Naive thymus-derived CD8-positive, alpha-beta T cell (primary cell): Measurements from ENCODE around the gene TMEM273. TPM values are rescaled to one million over a fixed set of nuclear protein-coding genes. Genes with fewer than 3 reads are reported as not detected.
A peak's percentile ranks its signal among the peaks of the same experiment; 100 is the strongest.

Experiments
- ATAC-seq, 2 donors: fragments of 150-1000 bp; cut with Tn5 transposase in 1 of 2; sonication (Bioruptor Pico), chemical (Tn5 transposase) in 1 of 2; 1 replicate in 1 of 2; 2 replicates in 1 of 2; pipeline ENCODE4 v1.10.0; 2021; ENCODE audit warnings: mild to moderate bottlenecking in 2 of 2, moderate library complexity in 2 of 2
- POLR2A ChIA-PET: fragments of 350-600 bp; sonication (Branson Sonifier 250); formaldehyde crosslinking; loops from one replicate; lab custom pipeline; 2021; ENCODE audit warnings: antibody characterized with exemption; lab: Charles Lee
- DNase-seq, 10 donors: peaks; one replicate each; pipeline versions ENCODE4 v3.0.0 to v3.0.0-alpha.2; 2020 to 2022
- H3K27ac Mint-ChIP-seq, 10 donors: one replicate each; pipeline ENCODE4 v1.8.0; 2020 to 2022; ENCODE audit warnings: mild to moderate bottlenecking in 10 of 10, mixed read lengths in 10 of 10, moderate library complexity in 4 of 10, inconsistent platforms in 1 of 10
- H3K27me3 Mint-ChIP-seq, 5 donors: one replicate each; pipeline ENCODE4 v1.8.0; 2021 to 2022; ENCODE audit warnings: mixed read lengths in 5 of 5
- H3K36me3 Mint-ChIP-seq, 3 donors: one replicate each; pipeline ENCODE4 v1.8.0; 2020 to 2022; ENCODE audit warnings: mixed read lengths in 3 of 3, mild to moderate bottlenecking in 2 of 3, inconsistent platforms in 1 of 3
- H3K4me1 Mint-ChIP-seq, 4 donors: one replicate each; pipeline ENCODE4 v1.8.0; 2021 to 2022; ENCODE audit warnings: mixed read lengths in 4 of 4
- H3K4me3 Mint-ChIP-seq, 10 donors: one replicate each; pipeline ENCODE4 v1.8.0; 2020 to 2022; ENCODE audit warnings: mild to moderate bottlenecking in 10 of 10, mixed read lengths in 10 of 10, moderate library complexity in 6 of 10, inconsistent platforms in 1 of 10
- H3K9me3 Mint-ChIP-seq, 9 donors: one replicate each; pipeline ENCODE4 v1.8.0; 2020 to 2022; ENCODE audit warnings: mixed read lengths in 9 of 9, mild to moderate bottlenecking in 3 of 9, inconsistent platforms in 1 of 9, moderate library complexity in 1 of 9
- polyA plus RNA-seq, 3 donors: library from polyadenylated mRNA; unstranded; fragments of 300-500 nt; fragmentation: Illumina TruSeq; gene quantifications; one replicate each; pipeline ENCODE4 v1.2.3, GENCODE V29; 2021
- total RNA-seq, 8 experiments: library from RNA in 2 of 8; stranded (reverse) in 2 of 8; gene quantifications; one replicate each; pipeline ENCODE4 v1.2.3 and lab custom pipeline; 2021 to 2026

TMEM273 gene
- total and polyA plus RNA-seq, 5 experiments from 2014 or later, result 0.23 to 3.5 (median 0.83) TPM; not detected in 2

DNA sequence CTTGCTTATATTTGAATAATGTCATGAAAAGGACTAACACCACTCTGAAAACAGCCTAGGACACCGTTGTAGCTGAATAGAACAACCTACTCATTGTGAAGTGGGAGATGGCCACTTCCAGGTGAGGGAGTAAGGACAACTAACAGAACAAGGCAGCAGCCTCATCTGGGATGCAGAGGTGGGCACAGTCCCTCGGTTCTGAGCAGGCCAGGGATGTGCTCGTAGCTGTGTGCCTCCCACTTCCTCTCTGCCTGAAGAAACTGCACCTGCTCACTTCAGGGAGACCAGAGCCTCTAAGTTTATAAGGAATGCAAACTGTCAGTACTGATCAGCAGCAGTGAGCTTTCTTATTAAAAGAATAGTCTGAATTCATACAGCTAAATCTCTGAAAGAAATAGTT is 75.3 kb downstream of the TMEM273 start:
- Mint-ChIP-seq H3K27ac (no peak overlapping the region), H3K36me3 (no peaks in the 10 kb centered on the region), H3K27me3 (peaks cover 19 to 53% (median 22%) of the 10 kb centered on the region in 5 donors), H3K9me3 (no peaks in the 10 kb centered on the region), H3K4me1 (peaks cover 0 to 8% (median 3%) of the 10 kb centered on the region in 4 donors), H3K4me3 (no peak overlapping the region)
- POLR2A ChIA-PET, result no interaction called here
- no peak for DNase-seq
- ATAC-seq, result no peak

DNA sequence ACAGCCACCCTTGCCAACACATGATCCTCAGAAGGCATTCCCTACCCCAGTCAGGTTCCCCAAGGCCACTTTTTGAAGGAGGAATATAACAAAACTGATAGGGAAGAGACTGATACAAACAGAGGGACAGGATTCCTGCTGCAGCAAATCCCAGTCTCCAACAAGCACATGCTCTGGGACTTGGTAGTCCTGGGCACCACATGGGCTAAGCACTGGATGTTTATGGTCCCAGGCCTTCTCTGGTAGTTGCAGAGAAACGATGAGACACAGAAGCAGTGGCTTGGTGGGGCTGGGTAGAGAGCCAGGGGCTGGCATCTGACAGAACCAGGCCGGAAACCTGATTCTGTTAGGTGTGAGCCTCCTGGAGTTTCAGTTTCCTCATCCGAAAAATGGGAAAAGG is 76.1 kb downstream of the TMEM273 start:
- Mint-ChIP-seq H3K4me3 (no peak overlapping the region), H3K27ac (no peak overlapping the region), H3K4me1 (peaks cover 0 to 8% (median 3%) of the 10 kb centered on the region in 4 donors), H3K27me3 (peaks cover 19 to 48% (median 22%) of the 10 kb centered on the region in 5 donors), H3K9me3 (no peaks in the 10 kb centered on the region), H3K36me3 (no peaks in the 10 kb centered on the region)
- POLR2A ChIA-PET, result no interaction called here
- no peak for DNase-seq
- ATAC-seq, result no peak

DNA sequence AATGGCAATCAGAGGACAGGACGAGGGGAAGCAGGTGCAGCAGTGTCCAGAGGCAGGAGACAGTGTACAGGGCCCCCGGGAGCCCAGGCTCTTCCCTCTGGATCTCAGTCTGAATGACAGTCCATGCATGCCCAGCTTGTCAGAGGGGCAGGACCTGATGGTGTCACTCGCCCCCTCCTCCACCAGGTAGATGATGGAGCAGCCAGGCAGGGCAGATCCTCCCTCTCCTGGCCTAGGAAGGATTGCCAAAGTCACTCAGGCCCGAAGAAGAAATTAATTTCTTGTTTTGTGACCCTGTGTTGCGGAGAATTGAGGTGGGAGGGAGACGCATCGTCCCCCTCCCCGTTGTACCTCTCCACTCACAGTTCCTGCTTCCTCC is 76.9 kb downstream of the TMEM273 start:
- H3K27ac Mint-ChIP-seq, result no peak overlapping the region
- ATAC-seq, result no peak
- no peaks in the 10 kb centered on the region for H3K9me3 Mint-ChIP-seq
- H3K4me3 Mint-ChIP-seq, result no peak overlapping the region
- POLR2A ChIA-PET, result no interaction called here
- H3K27me3 Mint-ChIP-seq, result peaks cover 18 to 45% (median 21%) of the 10 kb centered on the region in 5 donors
- H3K36me3 Mint-ChIP-seq, result no peaks in the 10 kb centered on the region
- peaks cover 0 to 8% (median 3%) of the 10 kb centered on the region in 4 donors for H3K4me1 Mint-ChIP-seq
- DNase-seq, result no peak

DNA sequence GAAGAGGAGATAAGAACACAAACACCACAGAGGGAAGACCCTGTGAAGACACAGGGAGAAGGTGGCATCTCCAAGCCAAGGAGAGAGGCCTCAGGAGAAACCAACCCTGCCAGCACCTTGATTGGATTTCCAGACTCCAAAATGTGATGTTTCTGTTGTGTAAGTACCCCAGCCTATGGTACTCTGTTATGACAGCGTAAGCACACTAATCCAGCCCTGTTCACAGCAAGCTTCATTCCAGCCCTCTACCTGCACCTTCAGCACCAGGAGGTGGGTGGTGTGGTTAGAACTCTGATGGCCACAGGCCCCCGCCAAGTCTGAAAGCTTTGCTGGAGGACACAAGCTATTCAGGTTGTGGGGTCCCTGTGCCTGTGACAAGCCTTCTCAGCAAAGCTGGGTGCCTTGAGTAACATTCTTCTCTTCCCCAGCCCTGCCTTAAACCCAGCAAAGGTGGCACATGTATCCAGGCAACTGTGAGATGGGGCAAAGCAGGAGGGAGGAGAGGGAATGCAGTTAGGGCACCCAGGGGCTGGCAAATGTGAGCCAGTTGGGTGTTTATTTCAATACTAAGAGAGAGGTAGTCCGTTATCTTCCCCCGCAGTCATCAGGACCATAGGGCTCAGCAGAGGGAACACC is 77.4 kb downstream of the TMEM273 start:
- peaks cover 0 to 5% (median 2%) of the 10 kb centered on the region in 4 donors for H3K4me1 Mint-ChIP-seq
- H3K27me3 Mint-ChIP-seq, result peaks cover 13 to 40% (median 18%) of the 10 kb centered on the region in 5 donors
- no peaks in the 10 kb centered on the region for H3K9me3 Mint-ChIP-seq
- H3K27ac Mint-ChIP-seq, result no peak overlapping the region
- DNase-seq (no peak), ATAC-seq (no peak)
- H3K4me3 Mint-ChIP-seq, result no peak overlapping the region
- H3K36me3 Mint-ChIP-seq, result no peaks in the 10 kb centered on the region
- POLR2A ChIA-PET, result no interaction called here

DNA sequence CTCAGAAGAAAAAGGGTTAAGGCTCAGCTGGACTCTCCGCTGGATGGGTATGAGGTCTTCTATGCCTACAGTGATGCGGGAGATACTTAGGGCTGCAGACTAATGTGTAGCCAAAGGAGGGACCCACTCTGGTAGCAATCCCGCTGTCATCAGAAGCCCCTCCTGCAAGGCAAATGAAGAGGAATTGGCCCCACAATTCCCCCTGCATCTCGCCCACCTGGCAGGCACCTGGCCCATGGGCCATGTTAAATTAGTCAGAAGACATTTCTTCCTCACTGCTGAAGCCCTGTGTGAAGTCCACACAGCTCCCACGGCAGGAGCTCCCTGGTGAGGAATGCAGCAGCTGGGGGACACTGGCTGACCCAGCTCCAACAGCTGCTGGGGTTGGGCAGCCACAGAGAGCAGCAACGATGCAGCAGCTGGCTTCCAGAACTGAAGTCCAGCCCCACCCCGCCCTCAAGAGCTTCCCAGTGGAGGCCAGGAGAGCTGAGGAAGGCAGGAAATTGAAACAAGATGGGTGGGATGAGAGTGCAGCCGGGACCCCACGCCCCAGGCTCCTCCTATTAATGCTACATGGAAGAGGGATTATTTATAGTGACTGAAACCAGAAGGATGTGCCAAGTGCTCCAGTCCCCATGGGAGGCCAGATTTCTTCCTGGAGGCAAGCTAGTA is 78.4 kb downstream of the TMEM273 start:
- H3K27ac Mint-ChIP-seq, result no peak overlapping the region
- ATAC-seq, result no peak

DNA sequence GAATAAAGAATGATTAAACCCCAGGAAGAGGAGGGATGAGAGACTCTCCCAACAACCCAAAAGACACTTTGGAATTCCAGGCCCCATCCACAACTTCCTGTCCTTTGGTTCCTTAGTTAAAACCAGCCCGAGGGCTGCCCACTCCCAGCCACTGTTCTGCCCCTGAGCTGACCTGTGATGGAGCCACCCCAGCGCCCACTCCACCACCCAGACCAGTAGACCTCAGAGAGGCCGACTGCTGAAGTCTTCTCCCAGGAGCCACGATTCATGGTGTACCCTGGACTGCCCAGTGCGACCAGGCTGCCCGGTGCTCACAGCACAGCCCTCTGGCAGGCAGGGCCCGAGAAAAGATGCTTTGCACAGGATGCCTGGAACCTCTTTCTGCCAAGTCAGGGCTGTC is 79.5 kb downstream of the TMEM273 start:
- Mint-ChIP-seq H3K27me3 (peaks cover 6 to 24% (median 13%) of the 10 kb centered on the region in 5 donors), H3K27ac (peak overlapping the region in 1 of 10 donors; percentile 20), H3K36me3 (no peaks in the 10 kb centered on the region), H3K9me3 (peaks cover 0 to 14% (median 0%) of the 10 kb centered on the region in 9 donors), H3K4me1 (peaks cover 0 to 4% (median 0%) of the 10 kb centered on the region in 4 donors), H3K4me3 (no peak overlapping the region)
- no peak for DNase-seq
- no peak for ATAC-seq
- POLR2A ChIA-PET, result no interaction called here

More for the DNA sequence above, 78.4 kb downstream of the TMEM273 start:
- H3K4me3 Mint-ChIP-seq, result no peak overlapping the region
- DNase-seq, result no peak
- H3K27me3 Mint-ChIP-seq, result peaks cover 11 to 35% (median 21%) of the 10 kb centered on the region in 5 donors
- POLR2A ChIA-PET, result no interaction called here
- peaks cover 0 to 6% (median 0%) of the 10 kb centered on the region in 9 donors for H3K9me3 Mint-ChIP-seq
- H3K4me1 Mint-ChIP-seq, result peaks cover 0 to 4% (median 3%) of the 10 kb centered on the region in 4 donors
- no peaks in the 10 kb centered on the region for H3K36me3 Mint-ChIP-seq

DNA sequence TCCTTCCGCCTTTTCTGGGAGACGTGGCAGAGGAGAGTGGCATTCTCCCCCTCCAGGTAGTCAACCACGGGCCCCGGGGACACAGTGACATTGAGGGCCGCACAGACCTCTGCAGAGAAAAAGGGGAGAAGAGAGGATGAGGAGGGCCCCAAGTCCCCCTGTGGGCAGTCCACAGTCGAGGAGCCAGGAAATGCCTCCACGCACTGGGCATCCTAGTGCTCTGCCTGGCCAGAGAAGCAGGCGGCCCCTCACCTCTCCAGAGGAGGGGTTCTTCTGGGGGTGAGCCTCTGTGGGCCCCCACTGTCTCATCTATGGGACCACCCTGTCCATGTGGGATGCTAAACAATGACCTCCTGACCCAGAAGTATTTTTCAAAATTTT is 80.3 kb downstream of the TMEM273 start:
- Mint-ChIP-seq H3K27me3 (peaks cover 3 to 20% (median 8%) of the 10 kb centered on the region in 5 donors), H3K36me3 (no peaks in the 10 kb centered on the region), H3K4me1 (peaks cover 0 to 4% (median 0%) of the 10 kb centered on the region in 4 donors), H3K4me3 (no peak overlapping the region), H3K27ac (no peak overlapping the region), H3K9me3 (peaks cover 0 to 14% (median 0%) of the 10 kb centered on the region in 9 donors)
- POLR2A ChIA-PET, result no interaction called here
- no peak for ATAC-seq
- DNase-seq, result no peak

DNA sequence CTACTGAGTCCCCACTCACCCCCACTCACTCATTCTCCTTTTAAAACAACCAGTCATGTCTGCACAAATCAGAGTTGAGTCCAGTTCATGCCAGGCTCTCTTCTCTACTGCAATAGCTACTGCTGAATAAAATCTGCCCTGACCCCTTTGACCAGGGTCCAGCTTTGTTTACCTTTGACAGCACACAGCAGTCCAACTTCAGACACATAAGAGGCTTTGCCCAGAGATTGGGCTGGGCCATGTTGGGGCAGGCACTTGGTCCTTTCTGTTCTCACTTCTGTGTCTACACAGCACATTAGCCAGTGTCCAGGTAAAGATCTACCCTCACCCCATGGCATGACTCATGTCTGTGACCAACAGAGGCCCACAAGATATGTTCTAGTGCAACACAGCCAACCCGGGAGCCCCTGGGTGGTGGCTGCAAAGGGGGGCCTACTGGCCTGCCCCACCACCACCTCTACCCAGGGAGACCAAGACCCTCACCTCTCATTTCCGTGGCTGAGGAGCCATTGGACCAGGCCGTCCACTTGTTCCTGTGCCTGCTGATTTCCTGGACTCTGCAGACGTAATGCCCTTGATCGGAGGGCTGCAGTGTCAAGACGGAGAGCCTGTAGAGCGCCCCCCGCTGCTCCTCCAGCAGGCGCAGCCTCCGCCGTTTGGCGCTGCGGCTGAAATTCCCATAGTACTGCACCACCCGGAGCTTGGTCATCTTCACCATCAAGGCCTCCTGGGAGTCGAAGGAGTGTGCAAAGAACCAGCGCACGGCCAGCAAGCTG is 80.9 kb downstream of the TMEM273 start:
- ATAC-seq (no peak), DNase-seq (no peak)
- POLR2A ChIA-PET, result no interaction called here
- Mint-ChIP-seq H3K9me3 (peaks cover 0 to 14% (median 0%) of the 10 kb centered on the region in 9 donors), H3K27ac (no peak overlapping the region), H3K27me3 (peaks cover 3 to 20% (median 6%) of the 10 kb centered on the region in 5 donors), H3K36me3 (no peaks in the 10 kb centered on the region), H3K4me1 (peaks cover 0 to 4% (median 0%) of the 10 kb centered on the region in 4 donors), H3K4me3 (no peak overlapping the region)

DNA sequence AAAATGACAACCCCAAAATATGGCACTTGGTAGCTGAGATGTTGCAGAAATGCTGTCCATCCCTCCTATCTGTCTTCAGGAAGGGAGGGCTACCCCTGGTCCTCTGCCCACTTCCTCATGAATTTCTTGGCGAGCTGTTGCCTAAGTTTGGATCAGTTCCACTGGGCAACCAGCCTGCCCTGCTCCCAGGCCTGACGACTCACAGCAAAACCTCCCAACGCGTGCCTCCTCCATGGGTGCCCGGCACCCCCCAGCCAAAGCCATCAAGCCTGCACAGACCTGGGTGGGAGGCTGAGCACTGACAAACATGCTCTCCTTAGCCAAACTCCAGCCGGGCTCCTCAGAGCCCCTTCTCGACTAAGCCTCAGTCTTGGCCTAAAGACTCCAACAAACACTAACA is 81.7 kb downstream of the TMEM273 start:
- H3K27me3 Mint-ChIP-seq, result peaks cover 0 to 20% (median 6%) of the 10 kb centered on the region in 5 donors
- POLR2A ChIA-PET, result no interaction called here
- DNase-seq (no peak), ATAC-seq (no peak)
- no peak overlapping the region for H3K27ac Mint-ChIP-seq
- H3K36me3 Mint-ChIP-seq, result no peaks in the 10 kb centered on the region
- H3K4me1 Mint-ChIP-seq, result peaks cover 0 to 4% (median 0%) of the 10 kb centered on the region in 4 donors
- no peak overlapping the region for H3K4me3 Mint-ChIP-seq
- H3K9me3 Mint-ChIP-seq, result peaks cover 0 to 14% (median 0%) of the 10 kb centered on the region in 9 donors

DNA sequence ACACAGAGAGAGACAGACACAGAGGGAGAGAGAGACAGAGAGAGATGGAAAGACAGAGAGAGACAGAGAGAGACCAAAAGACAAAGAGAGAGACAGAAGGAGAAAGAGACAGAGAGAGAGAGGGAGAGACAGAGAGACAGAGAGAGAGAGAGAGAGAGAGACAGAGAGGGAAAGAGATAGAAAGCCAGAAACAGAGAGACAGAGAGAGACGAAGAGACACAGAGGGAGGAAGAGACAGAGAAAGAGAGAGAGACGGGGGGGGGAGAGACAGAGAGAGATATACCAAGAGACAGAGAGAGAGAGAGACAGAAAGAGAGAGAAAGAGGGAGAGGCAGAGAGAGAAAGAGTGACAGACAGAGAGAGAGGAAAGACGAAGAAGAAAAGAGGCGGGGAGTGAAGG is 83.1 kb downstream of the TMEM273 start:
- DNase-seq, result no peak
- H3K4me3 Mint-ChIP-seq, result no peak overlapping the region

More for the DNA sequence above, 83.1 kb downstream of the TMEM273 start:
- no peak for ATAC-seq
- H3K9me3 Mint-ChIP-seq, result peaks cover 0 to 14% (median 0%) of the 10 kb centered on the region in 9 donors
- peaks cover 0 to 19% (median 9%) of the 10 kb centered on the region in 5 donors for H3K27me3 Mint-ChIP-seq
- H3K27ac Mint-ChIP-seq, result peak overlapping the region in 2 of 10 donors; percentile 51 to 60
- POLR2A ChIA-PET, result no interaction called here
- H3K36me3 Mint-ChIP-seq, result no peaks in the 10 kb centered on the region
- H3K4me1 Mint-ChIP-seq, result peaks cover 0 to 4% (median 0%) of the 10 kb centered on the region in 4 donors
